ENCODE results near the gene NHERF1.

DNA sequence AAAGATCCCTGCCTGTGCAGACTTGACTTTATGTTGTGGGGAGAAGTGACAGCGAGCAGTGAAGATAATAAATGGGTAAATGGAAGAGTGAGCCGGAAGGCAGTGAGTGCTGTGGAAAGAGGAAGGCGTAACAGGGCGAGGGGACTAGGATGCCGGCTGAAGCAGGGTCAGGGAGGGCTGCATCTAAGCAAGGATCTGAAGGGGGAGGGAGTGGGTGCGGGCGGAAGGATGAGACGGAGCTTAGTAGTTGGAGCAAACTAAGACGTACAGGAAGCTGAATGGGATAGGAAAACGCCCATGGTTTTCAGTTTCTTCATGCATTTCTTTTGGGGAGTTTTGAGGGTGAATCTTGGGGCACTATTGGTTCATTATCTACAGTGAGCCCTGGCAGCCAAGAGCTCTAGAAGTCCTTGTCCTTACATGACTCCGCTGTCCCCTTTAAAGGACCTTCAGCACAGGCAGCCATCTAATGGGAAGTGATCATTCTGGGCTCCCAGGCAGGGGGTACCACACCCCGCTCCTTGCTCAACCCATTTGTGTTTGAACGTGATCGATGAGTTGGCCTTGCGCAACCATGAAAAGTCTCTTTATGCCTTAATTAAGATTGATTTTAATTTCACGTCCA is 38.1 kb downstream of the NHERF1 start:
- TF ChIP-seq POLR2AphosphoS5 (IDR thresholded peaks at IDR 0.05), result no peak
- no peak for TF ChIP-seq POLR2A (IDR thresholded peaks at IDR 0.05)
- TF ChIP-seq, protein P1, sequence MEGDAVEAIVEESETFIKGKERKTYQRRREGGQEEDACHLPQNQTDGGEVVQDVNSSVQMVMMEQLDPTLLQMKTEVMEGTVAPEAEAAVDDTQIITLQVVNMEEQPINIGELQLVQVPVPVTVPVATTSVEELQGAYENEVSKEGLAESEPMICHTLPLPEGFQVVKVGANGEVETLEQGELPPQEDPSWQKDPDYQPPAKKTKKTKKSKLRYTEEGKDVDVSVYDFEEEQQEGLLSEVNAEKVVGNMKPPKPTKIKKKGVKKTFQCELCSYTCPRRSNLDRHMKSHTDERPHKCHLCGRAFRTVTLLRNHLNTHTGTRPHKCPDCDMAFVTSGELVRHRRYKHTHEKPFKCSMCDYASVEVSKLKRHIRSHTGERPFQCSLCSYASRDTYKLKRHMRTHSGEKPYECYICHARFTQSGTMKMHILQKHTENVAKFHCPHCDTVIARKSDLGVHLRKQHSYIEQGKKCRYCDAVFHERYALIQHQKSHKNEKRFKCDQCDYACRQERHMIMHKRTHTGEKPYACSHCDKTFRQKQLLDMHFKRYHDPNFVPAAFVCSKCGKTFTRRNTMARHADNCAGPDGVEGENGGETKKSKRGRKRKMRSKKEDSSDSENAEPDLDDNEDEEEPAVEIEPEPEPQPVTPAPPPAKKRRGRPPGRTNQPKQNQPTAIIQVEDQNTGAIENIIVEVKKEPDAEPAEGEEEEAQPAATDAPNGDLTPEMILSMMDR (IDR thresholded peaks at IDR 0.05), result no peak
- TF ChIP-seq EP300 (IDR thresholded peaks at IDR 0.05), result no peak

Data from gastroesophageal sphincter (tissue), 3 donors.